ENCODE measurements around the gene XXYLT1. TPM values are rescaled to one million over a fixed set of nuclear protein-coding genes. Genes with fewer than 3 reads are reported as not detected.
"Not testable (repeated sequence)": the region's sequence is repeated elsewhere in the genome, so short reads cannot be mapped to it uniquely, and the experiment has no call there.

The XXYLT1 gene
- total RNA-seq, 1 donor from 2014 or later: 16.4 TPM

- TF ChIP-seq CTCF (conservative IDR thresholded peaks at IDR 0.05; ENCODE audit: low read depth, low read length): no peak
- H3K4me3 ChIP-seq (ENCODE audit: low read depth, low read length): no peak overlapping the region
- DNase-seq (ENCODE audit: low read depth): no peak
These were observed 26.5 kb upstream of the XXYLT1 start for GRCh38 chr3:195297446-195297845.

- no peak for DNase-seq (ENCODE audit: low read depth)
- H3K4me3 ChIP-seq (ENCODE audit: low read depth, low read length): no peak overlapping the region
- TF ChIP-seq CTCF (conservative IDR thresholded peaks at IDR 0.05; ENCODE audit: low read depth, low read length): no peak
These were observed 25.7 kb upstream of the XXYLT1 start for GRCh38 chr3:195296662-195297061.

DNA sequence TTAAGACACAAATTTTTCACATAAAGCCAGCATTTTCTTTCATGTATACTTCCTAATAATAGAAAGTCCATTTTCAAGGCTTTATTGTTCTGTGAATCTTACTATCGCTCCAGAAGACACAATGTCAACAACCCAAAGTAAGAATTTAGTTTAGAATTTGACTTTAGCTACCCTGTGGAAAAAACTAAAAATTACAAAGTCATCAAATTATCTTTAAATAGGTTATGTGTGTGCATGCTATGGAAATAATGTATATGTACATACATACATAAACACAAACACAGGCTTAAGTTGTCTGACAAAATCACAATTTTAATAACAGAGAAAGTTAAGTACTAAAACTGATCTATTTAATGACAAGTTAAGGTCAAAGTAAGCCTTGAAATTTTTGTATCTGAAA, 20.2 kb upstream of the XXYLT1 start:
- TF ChIP-seq CTCF (conservative IDR thresholded peaks at IDR 0.05; ENCODE audit: low read depth, low read length): no peak
- no peak for DNase-seq (ENCODE audit: low read depth)

DNA sequence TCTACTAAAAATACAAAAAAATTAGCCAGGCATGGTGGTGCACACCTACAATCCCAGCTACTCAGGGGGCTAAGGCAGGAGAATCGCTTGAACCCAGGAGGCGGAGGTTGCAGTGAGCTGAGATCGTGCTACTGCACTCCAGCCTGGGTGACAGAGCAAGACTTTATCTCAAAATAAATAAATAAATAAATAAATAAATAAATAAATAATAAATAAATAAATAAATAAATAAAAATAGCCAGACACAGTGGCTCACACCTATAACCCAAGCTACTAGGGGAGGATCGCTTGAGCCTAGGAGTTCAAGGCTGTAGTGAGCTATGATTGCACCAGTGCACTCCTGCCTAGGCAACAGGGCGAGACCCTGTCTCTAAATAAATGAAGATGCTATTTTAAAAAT, 19.7 kb upstream of the XXYLT1 start:
- H3K4me3 ChIP-seq (ENCODE audit: low read depth, low read length); DNase-seq (ENCODE audit: low read depth): not testable (repeated sequence)

More for the DNA sequence above, 20.2 kb upstream of the XXYLT1 start:
- no peak overlapping the region for H3K4me3 ChIP-seq (ENCODE audit: low read depth, low read length)

DNA sequence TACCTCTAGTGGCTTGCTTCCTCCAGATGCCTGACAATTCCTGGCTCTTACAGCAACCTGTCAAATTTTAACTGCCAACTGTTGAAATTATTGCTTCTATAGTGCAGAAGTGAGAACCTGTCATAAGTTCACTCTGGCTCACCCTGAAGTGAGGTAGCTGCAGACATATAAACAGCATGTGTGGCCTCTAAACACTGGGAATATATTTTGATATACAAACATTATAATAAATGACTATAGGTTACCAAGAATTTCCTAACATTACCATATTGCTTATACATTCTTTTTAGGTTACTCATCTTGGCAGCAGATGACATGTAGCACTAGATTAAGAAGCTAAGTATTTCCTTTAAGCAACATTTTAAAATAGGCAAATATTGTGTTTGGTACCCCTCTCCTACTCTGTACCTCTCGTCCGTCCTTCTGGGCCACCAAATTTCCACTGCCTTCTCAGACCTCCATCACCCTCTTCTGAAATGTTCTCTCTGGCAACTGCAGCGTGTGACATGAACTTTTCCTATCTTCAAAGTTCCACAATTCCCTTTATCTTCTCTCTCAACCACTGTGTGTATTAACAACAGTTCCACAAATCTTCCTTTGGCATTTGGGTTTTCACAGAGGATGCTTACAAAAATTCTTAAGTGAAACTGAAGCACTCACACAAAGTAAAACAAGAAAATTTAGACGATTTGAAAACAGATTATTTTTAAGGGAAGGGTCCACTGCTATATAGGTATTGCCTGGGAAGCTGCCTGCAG, 15.3 kb upstream of the XXYLT1 start:
- TF ChIP-seq CTCF (conservative IDR thresholded peaks at IDR 0.05; ENCODE audit: low read depth, low read length): no peak
- no peak for DNase-seq (ENCODE audit: low read depth)

DNA sequence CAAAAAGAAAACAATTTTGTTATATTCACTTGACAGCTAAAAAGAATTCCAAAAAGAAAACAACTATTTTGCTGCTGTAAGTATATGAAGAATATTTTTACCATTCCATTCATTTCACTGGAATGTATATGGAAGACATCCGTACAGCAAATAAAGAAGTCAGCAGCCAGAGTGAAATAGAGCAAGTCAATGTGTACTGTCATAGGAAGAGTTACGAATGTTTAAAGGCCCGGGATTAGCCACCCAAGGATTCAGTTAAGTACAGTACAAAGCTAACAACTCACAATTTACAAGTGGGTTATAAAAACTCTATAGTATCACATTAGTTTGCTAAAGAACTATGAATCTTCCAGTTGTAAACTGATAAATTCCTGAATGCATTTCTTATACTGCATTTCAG, 14.4 kb upstream of the XXYLT1 start:
- no peak for TF ChIP-seq CTCF (conservative IDR thresholded peaks at IDR 0.05; ENCODE audit: low read depth, low read length)
- no peak overlapping the region for H3K4me3 ChIP-seq (ENCODE audit: low read depth, low read length)
- no peak for DNase-seq (ENCODE audit: low read depth)

More for the DNA sequence above, 15.3 kb upstream of the XXYLT1 start:
- H3K4me3 ChIP-seq (ENCODE audit: low read depth, low read length): no peak overlapping the region

- no peak for TF ChIP-seq CTCF (conservative IDR thresholded peaks at IDR 0.05; ENCODE audit: low read depth, low read length)
- no peak overlapping the region for H3K4me3 ChIP-seq (ENCODE audit: low read depth, low read length)
- DNase-seq (ENCODE audit: low read depth): no peak
These were observed 13.9 kb upstream of the XXYLT1 start for GRCh38 chr3:195284842-195285241.

Data from epithelial cell of proximal tubule (primary cell).